GM12878 (cell line): Measurements from ENCODE around the gene TMEM255B. TPM values are rescaled to one million over a fixed set of nuclear protein-coding genes. Genes with fewer than 3 reads are reported as not detected.

Experiments used
- ATAC-seq: fragments of 200-7000 bp; cut with Tn5 transposase; 3 replicates; pipeline ENCODE4 v1.9.1; 2020; ENCODE audit warnings: mild to moderate bottlenecking, moderate library complexity
- BruUV-seq: library from RNA; stranded (reverse); fragments of 400-500 nt; replicated peaks from 2 replicates; lab custom pipeline; 2021; lab: Mats Ljungman, UMichigan
- CTCF ChIA-PET: fragments of 300-600 bp; sonication (Branson Sonifier 250); formaldehyde crosslinking; extraction: SDS; loops from one replicate; lab custom pipeline; 2021; ENCODE audit warnings: inconsistent platforms; lab: Yijun Ruan, JAX
- POLR2A ChIA-PET: fragments of 350-600 bp; formaldehyde crosslinking; extraction: SDS; loops from one replicate; lab custom pipeline; 2021; ENCODE audit warnings: inconsistent platforms; lab: Charles Lee
- RAD21 ChIA-PET: fragments of 300-600 bp; sonication (Branson Sonifier 250); formaldehyde crosslinking; loops from one replicate; lab custom pipeline; 2023; ENCODE audit warnings: antibody characterized with exemption; ENCODE audit not compliant: unreplicated experiment; lab: Charles Lee
- SMC1A ChIA-PET: fragments of 300-600 bp; sonication (Branson Sonifier 250); formaldehyde crosslinking; loops from one replicate; lab custom pipeline; 2023; ENCODE audit not compliant: unreplicated experiment, uncharacterized antibody; lab: Charles Lee
- DNase-seq: peaks from one replicate; pipeline ENCODE4 v3.0.0-alpha.2; 2011; ENCODE audit warnings: low read depth, low spot score
- FAIRE-seq: peaks from 3 replicates; lab custom pipeline; 2011; peaks lifted over from hg19 to GRCh38; lab: Jason Lieb, UNC
- H2AFZ ChIP-seq: 2 replicates; pipeline ENCODE4 v1.6.0; 2011; ENCODE audit warnings: low read depth, low read length, control low read depth; ENCODE audit not compliant: control insufficient read depth
- H3K27ac ChIP-seq: 2 replicates; pipeline ENCODE4 v1.5.1; 2011; ENCODE audit warnings: control low read depth; ENCODE audit not compliant: control insufficient read depth, insufficient read depth
- H3K27me3 ChIP-seq, 2 experiments: replicated peaks in 1 of 2; 2 replicates each; pipeline versions ENCODE4 v1.6.0 to v1.6.1; 2011; ENCODE audit warnings: low read length in 1 of 2; ENCODE audit not compliant: control insufficient read depth in 2 of 2, insufficient read depth in 2 of 2
- H3K36me3 ChIP-seq, 2 experiments: 2 replicates each; pipeline ENCODE4 v1.5.1; 2011; ENCODE audit warnings: low read length in 1 of 2; ENCODE audit not compliant: control insufficient read depth in 2 of 2, insufficient read depth in 2 of 2
- H3K4me1 ChIP-seq: 2 replicates; pipeline ENCODE4 v1.6.1; 2011; ENCODE audit warnings: mild to moderate bottlenecking, low read length, moderate library complexity, mixed read lengths; ENCODE audit not compliant: control insufficient read depth, insufficient read depth
- H3K4me2 ChIP-seq: 2 replicates; pipeline ENCODE4 v1.6.0; 2011; ENCODE audit warnings: control low read depth; ENCODE audit not compliant: control insufficient read depth, insufficient read depth
- H3K4me3 ChIP-seq: fragments of 200-600 bp; sonication (generic); 2 replicates; pipeline ENCODE4 v1.5.1; 2016
- H3K79me2 ChIP-seq: 2 replicates; pipeline ENCODE4 v1.6.0; 2011; ENCODE audit warnings: low read length; ENCODE audit not compliant: control insufficient read depth, insufficient read depth
- H3K9ac ChIP-seq: 2 replicates; pipeline ENCODE4 v1.8.0; 2011; ENCODE audit warnings: low read length, control low read depth, mixed read lengths; ENCODE audit not compliant: control insufficient read depth, insufficient read depth
- H3K9me3 ChIP-seq: replicated peaks from 3 replicates; pipeline ENCODE4 v1.5.1; 2011; ENCODE audit warnings: mild to moderate bottlenecking, low read length; ENCODE audit not compliant: control insufficient read depth, insufficient read depth
- H4K20me1 ChIP-seq: 2 replicates; pipeline ENCODE4 v1.6.0; 2011; ENCODE audit not compliant: control insufficient read depth, insufficient read depth
- CREB1 ChIP-seq: IDR thresholded peaks from 2 replicates; pipeline ENCODE4 v1.6.1; 2012; ENCODE audit warnings: low read depth, mild to moderate bottlenecking, inconsistent platforms
- EED ChIP-seq: sonication (generic); IDR thresholded peaks from 2 replicates; pipeline ENCODE4 v1.6.1; 2016; ENCODE audit warnings: antibody characterized with exemption, low read depth
- GATAD2B ChIP-seq: fragments of 450-650 bp; conservative IDR thresholded peaks from 2 replicates; pipeline ENCODE4 v1.6.1; 2017; ENCODE audit warnings: low read depth, mild to moderate bottlenecking, moderate library complexity
- HDAC6 ChIP-seq: fragments of 200-600 bp; sonication (generic); IDR thresholded peaks from one replicate; pipeline ENCODE4 v1.8.0; 2017; ENCODE audit warnings: antibody characterized with exemption; ENCODE audit not compliant: unreplicated experiment
- KLF5 ChIP-seq: fragments of 450-650 bp; IDR thresholded peaks from 2 replicates; pipeline ENCODE4 v1.6.1; 2014; ENCODE audit warnings: mild to moderate bottlenecking; ENCODE audit not compliant: partially characterized antibody
- NBN ChIP-seq: fragments of 450-650 bp; IDR thresholded peaks from 2 replicates; pipeline ENCODE4 v1.6.1; 2016
- NFYB ChIP-seq: IDR thresholded peaks from 2 replicates; pipeline ENCODE4 v1.6.1; 2011; ENCODE audit warnings: low read depth, mild to moderate bottlenecking, low read length, improper control_type of control experiment, moderate library complexity; ENCODE audit not compliant: insufficient read depth
- PAX8 ChIP-seq: fragments of 450-650 bp; IDR thresholded peaks from 2 replicates; pipeline ENCODE4 v1.6.1; 2017; ENCODE audit warnings: mild to moderate bottlenecking, moderate library complexity
- RCOR1 ChIP-seq: conservative IDR thresholded peaks from 2 replicates; pipeline ENCODE4 v1.6.1; 2012; ENCODE audit warnings: low read depth, low read length, improper control_type of control experiment
- SMARCA5 ChIP-seq: fragments of 450-650 bp; IDR thresholded peaks from 2 replicates; pipeline ENCODE4 v1.6.1; 2017; ENCODE audit warnings: mild to moderate bottlenecking
- STAT1 ChIP-seq: fragments of 450-650 bp; conservative IDR thresholded peaks from 2 replicates; pipeline ENCODE4 v1.6.1; 2014; ENCODE audit warnings: antibody characterized with exemption, mild to moderate bottlenecking
- WGBS: methylation state at CpG from one replicate; pipeline ENCODE4 v1.1.6; 2016; ENCODE audit warnings: low lambda C conversion rate; ENCODE audit not compliant: insufficient replicate concordance, insufficient coverage; ENCODE audit errors: missing lambda C conversion rate; 5-methylcytosine and 5-hydroxymethylcytosine counted together
- in situ Hi-C: fragments of 300-500 bp; cut with MboI; formaldehyde crosslinking; loops from 9 replicates; pipeline ENCODE4 v1.14.3; 2018; ENCODE audit warnings: mixed read lengths
- intact Hi-C: fragments of 100-400 bp; cut with micrococcal nuclease; formaldehyde crosslinking; loops from one replicate; pipeline ENCODE4 v1.14.2; 2022; ENCODE audit not compliant: unreplicated experiment
- polyA plus RNA-seq, 11 experiments: library from polyadenylated mRNA; depleted of rRNA in 4 of 11; unstranded in 6 of 11; stranded (reverse) in 5 of 11; fragments of >200 nt; fragmentation: Nextera tagmentation in 4 of 11; fragmentation: Illumina TruSeq in 1 of 11; extraction: Ambion mirVana in 4 of 11; extraction: Trizol in 1 of 11; gene quantifications; 1 replicate in 1 of 11; 2 replicates in 10 of 11; pipeline versions ENCODE4 v1.2.1 to v1.2.3, GENCODE V29; 2011 to 2016; ENCODE audit warnings: inconsistent platforms in 2 of 11, missing spikeins in 2 of 11, low read depth in 1 of 11
- total RNA-seq, 4 experiments: library from RNA; depleted of rRNA in 3 of 4; stranded (reverse); fragments of >200 nt in 3 of 4; fragmentation: Illumina TruSeq in 1 of 4; extraction: Trizol in 1 of 4; gene quantifications; 2 replicates each; pipeline versions ENCODE4 v1.2.1 to v1.2.3, GENCODE V29; 2013 to 2021
- TF ChIP-seq, protein P1 (sequence below): fragments of 450-650 bp; IDR thresholded peaks from 2 replicates; pipeline ENCODE4 v1.6.1; 2016; ENCODE audit warnings: mild to moderate bottlenecking, moderate library complexity, borderline replicate concordance
- TF ChIP-seq, protein P2 (sequence below): fragments of 450-650 bp; IDR thresholded peaks from 2 replicates; pipeline ENCODE4 v1.6.1; 2018; ENCODE audit warnings: borderline replicate concordance, mild to moderate bottlenecking; ENCODE audit not compliant: partially characterized antibody

Gene TMEM255B
- total and polyA plus RNA-seq, 10 of the 15 experiments (the other 5 are each of a cell fraction or from before 2014, with no cell fraction given), result 0.04 to 0.62 (median 0.13) TPM; not detected in 3

DNA sequence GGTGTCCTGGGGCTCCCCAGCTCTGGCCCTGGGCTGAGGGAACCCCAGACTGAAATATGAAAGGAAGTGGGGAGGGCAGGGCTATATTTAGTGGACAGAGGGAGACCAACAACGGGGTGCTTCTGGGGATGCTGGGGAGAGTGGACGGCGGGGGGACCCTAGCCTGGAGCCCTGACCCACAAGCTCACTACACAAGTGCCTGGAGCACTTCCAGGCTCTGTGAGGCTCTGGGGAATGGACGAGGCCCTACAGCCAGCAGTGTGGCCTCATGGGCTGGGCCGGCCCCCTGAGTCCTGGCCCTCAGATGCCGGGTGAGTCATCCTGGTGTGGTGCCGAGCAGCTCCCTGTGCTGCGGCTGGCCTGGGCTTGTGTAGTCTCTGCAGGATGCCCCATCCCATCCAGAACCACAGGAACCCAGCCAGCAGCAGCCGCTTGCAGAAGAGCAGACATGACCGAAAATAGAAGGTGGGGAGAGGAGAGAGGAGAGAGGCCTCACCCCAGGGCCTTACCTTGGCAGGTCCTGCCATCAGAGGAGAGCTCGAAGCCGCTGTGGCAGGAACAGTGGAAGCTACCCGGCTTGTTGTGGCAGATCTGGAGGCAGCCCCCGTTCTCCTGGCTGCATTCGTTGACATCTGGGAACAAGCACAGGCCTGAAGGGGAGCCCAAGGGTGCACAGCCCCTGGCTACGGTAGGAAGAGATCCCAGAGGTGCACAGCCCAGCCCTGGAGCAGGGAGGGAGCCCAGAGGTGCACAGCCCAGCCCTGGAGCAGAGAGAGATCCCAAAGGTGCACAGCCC is 78.7 kb downstream of the TMEM255B start:
- Histone ChIP-seq H4K20me1 (no peaks in the 10 kb centered on the region), H2AFZ (no peak overlapping the region), H3K4me2 (no peak overlapping the region), H3K36me3 (no peaks in the 10 kb centered on the region), H3K27me3 (no peaks in the 10 kb centered on the region), H3K79me2 (no peaks in the 10 kb centered on the region), H3K4me3 (no peak overlapping the region), H3K27ac (no peak overlapping the region), H3K4me1 (no peaks in the 10 kb centered on the region), H3K9ac (no peak overlapping the region), H3K9me3 (no peaks in the 10 kb centered on the region)
- WGBS, result 63% methylated on average over 12 of the region's 16 CpGs
- FAIRE-seq, result no peak
- in situ Hi-C loops (loop anchor here (10.0 kb wide), 1 partner anchor 57 kb away; no protein-coding TSS in a partner anchor), intact Hi-C loops (no loop called here)
- SMC1A ChIA-PET, result no interaction called here
- TF ChIP-seq, protein P1, sequence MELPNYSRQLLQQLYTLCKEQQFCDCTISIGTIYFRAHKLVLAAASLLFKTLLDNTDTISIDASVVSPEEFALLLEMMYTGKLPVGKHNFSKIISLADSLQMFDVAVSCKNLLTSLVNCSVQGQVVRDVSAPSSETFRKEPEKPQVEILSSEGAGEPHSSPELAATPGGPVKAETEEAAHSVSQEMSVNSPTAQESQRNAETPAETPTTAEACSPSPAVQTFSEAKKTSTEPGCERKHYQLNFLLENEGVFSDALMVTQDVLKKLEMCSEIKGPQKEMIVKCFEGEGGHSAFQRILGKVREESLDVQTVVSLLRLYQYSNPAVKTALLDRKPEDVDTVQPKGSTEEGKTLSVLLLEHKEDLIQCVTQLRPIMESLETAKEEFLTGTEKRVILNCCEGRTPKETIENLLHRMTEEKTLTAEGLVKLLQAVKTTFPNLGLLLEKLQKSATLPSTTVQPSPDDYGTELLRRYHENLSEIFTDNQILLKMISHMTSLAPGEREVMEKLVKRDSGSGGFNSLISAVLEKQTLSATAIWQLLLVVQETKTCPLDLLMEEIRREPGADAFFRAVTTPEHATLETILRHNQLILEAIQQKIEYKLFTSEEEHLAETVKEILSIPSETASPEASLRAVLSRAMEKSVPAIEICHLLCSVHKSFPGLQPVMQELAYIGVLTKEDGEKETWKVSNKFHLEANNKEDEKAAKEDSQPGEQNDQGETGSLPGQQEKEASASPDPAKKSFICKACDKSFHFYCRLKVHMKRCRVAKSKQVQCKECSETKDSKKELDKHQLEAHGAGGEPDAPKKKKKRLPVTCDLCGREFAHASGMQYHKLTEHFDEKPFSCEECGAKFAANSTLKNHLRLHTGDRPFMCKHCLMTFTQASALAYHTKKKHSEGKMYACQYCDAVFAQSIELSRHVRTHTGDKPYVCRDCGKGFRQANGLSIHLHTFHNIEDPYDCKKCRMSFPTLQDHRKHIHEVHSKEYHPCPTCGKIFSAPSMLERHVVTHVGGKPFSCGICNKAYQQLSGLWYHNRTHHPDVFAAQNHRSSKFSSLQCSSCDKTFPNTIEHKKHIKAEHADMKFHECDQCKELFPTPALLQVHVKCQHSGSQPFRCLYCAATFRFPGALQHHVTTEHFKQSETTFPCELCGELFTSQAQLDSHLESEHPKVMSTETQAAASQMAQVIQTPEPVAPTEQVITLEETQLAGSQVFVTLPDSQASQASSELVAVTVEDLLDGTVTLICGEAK, result no peak
- TF ChIP-seq GATAD2B (no peak), EED (no peak), STAT1 (no peak), HDAC6 (no peak), PAX8 (no peak), NBN (no peak), KLF5 (no peak), CREB1 (no peak), RCOR1 (no peak), NFYB (no peak), SMARCA5 (no peak)
- TF ChIP-seq, protein P2, sequence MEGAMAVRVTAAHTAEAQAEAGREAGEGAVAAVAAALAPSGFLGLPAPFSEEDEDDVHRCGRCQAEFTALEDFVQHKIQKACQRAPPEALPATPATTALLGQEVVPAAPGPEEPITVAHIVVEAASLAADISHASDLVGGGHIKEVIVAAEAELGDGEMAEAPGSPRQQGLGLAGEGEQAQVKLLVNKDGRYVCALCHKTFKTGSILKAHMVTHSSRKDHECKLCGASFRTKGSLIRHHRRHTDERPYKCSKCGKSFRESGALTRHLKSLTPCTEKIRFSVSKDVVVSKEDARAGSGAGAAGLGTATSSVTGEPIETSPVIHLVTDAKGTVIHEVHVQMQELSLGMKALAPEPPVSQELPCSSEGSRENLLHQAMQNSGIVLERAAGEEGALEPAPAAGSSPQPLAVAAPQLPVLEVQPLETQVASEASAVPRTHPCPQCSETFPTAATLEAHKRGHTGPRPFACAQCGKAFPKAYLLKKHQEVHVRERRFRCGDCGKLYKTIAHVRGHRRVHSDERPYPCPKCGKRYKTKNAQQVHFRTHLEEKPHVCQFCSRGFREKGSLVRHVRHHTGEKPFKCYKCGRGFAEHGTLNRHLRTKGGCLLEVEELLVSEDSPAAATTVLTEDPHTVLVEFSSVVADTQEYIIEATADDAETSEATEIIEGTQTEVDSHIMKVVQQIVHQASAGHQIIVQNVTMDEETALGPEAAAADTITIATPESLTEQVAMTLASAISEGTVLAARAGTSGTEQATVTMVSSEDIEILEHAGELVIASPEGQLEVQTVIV, result no peak
- CTCF ChIA-PET, result no interaction called here
- no TSS peak for BruUV-seq
- RAD21 ChIA-PET, result no interaction called here
- no peak for DNase-seq
- peak; percentile 59 for ATAC-seq
- POLR2A ChIA-PET, result no interaction called here
